Activated CD4-positive, alpha-beta memory T cell treated with anti-CD3 and anti-CD28 coated beads for 36 hours (primary cell): ENCODE data around the gene ABCC4. TPM values are rescaled to one million over a fixed set of nuclear protein-coding genes. Genes with fewer than 3 reads are reported as not detected.

Source experiments
- CTCF ChIA-PET: fragments of 350-600 bp; sonication (Branson Sonifier 250); formaldehyde crosslinking; loops from one replicate; lab custom pipeline; 2021; ENCODE audit warnings: antibody characterized with exemption, inconsistent platforms; lab: Charles Lee
- POLR2A ChIA-PET: fragments of 350-600 bp; sonication (Branson Sonifier 250); formaldehyde crosslinking; loops from one replicate; lab custom pipeline; 2021; ENCODE audit warnings: antibody characterized with exemption; lab: Charles Lee
- DNase-seq: peaks from one replicate; pipeline ENCODE4 v3.0.0-alpha.2; 2020
- H3K27ac Mint-ChIP-seq: one replicate; pipeline ENCODE4 v1.8.0; 2021; ENCODE audit warnings: mixed read lengths
- H3K27me3 Mint-ChIP-seq: one replicate; pipeline ENCODE4 v1.8.0; 2021; ENCODE audit warnings: mixed read lengths
- H3K36me3 Mint-ChIP-seq: one replicate; pipeline ENCODE4 v1.8.0; 2021; ENCODE audit warnings: mixed read lengths
- H3K4me1 Mint-ChIP-seq: one replicate; pipeline ENCODE4 v1.8.0; 2021; ENCODE audit warnings: low read depth, mixed read lengths
- H3K4me3 Mint-ChIP-seq: one replicate; pipeline ENCODE4 v1.8.0; 2021; ENCODE audit warnings: mild to moderate bottlenecking, mixed read lengths
- H3K9me3 Mint-ChIP-seq: one replicate; pipeline ENCODE4 v1.8.0; 2021; ENCODE audit warnings: mixed read lengths
- intact Hi-C: fragments of 100-400 bp; cut with micrococcal nuclease; formaldehyde crosslinking; loops from one replicate; pipeline ENCODE4 v1.15.1; 2023
- total RNA-seq, 2 experiments: library from RNA; stranded (reverse); gene quantifications; one replicate each; pipeline ENCODE4 v1.2.3, GENCODE V29; 2021

ABCC4 gene
- total RNA-seq, 2 experiments from 2014 or later: 6.9 to 8.7 TPM

DNA sequence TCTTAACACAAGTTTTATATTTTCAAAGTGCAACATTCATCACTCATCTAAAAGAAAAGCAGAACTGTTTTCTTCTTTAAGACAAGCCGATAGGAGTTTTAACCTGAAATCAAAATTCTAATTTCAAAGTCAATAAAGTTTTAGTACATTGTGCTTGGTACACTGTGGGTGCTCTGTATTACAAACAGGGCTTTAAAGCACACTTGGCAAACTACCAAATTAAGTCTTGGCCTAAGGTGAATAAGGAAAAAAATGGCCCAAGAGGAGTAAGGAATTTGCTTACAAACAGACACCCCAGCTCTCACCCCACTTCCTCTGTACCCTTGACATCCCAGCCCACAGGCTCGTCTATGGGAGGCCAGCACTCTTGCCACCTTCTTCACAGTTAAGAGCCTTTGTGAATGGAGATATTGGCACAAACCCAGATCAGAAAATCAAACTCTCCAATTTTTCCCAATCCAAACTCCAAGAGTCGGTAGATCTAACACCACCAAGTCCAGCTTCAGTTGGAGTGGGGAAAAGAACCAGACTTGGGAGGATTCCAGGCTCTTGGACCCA lies 66.0 kb downstream of the ABCC4 start:
- Mint-ChIP-seq H3K9me3 (no peaks in the 10 kb centered on the region), H3K4me3 (no peak overlapping the region), H3K36me3 (peaks cover 14% of the 10 kb centered on the region), H3K27ac (no peak overlapping the region), H3K27me3 (no peaks in the 10 kb centered on the region), H3K4me1 (no peaks in the 10 kb centered on the region)
- DNase-seq: no peak
- CTCF ChIA-PET: no interaction called here
- POLR2A ChIA-PET: no interaction called here
- intact Hi-C loops: no loop called here

DNA sequence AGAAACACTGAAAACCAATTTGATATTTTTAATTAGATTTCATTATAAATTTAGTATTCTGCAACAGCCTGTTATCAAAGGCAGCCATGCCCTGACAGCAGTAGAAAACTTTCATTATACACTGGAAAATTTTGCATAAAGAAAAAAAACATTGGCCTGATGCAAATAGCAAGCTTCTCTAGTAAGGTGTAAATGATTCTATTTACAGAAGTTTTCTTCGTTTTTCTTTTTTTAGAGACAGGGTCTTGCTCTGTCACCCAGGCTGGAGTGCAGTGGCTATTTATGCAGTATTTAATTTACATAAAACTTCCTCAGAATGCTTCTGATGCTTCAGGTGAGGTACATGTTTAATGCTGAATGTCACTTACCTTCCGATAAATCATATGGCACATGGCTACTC lies 67.0 kb downstream of the ABCC4 start:
- ChIA-PET POLR2A (no interaction called here), CTCF (interaction anchor here (0.5 kb wide), 1 partner anchor 63 kb away, joined by 3 read pairs; no protein-coding TSS in a partner anchor)
- Mint-ChIP-seq H3K4me1 (no peaks in the 10 kb centered on the region), H3K36me3 (peaks cover 14% of the 10 kb centered on the region), H3K27ac (no peak overlapping the region), H3K9me3 (no peaks in the 10 kb centered on the region), H3K27me3 (no peaks in the 10 kb centered on the region), H3K4me3 (no peak overlapping the region)
- no peak for DNase-seq
- intact Hi-C loops: no loop called here

DNA sequence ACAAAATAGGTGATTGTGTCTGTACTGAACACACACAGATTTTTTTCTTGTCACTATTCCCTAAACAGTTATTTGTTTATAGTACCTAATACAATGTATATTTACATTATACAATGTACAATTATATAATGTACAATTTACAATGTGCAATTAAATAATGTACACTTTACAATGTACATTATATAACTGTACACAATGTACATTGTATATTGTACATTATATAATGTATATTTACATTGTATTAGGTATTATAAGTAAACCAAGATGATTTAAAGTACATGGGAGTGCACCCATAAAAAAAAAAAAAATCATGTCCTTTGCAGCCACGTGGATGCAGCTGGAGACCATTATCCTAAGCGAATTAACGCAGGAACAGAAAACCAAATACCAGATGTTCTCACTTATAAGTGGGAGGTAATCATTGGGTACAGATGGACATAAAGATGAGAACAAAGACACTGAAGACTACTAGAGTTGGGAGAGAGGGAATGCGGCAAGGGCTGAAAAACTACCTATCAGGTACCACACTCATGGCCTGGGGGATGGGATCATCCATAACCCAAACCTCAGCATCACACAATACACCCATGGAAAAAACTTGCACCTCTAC lies 68.1 kb downstream of the ABCC4 start:
- CTCF ChIA-PET: no interaction called here
- Mint-ChIP-seq H3K4me3 (no peak overlapping the region), H3K4me1 (no peaks in the 10 kb centered on the region), H3K36me3 (peaks cover 14% of the 10 kb centered on the region), H3K9me3 (no peaks in the 10 kb centered on the region), H3K27me3 (no peaks in the 10 kb centered on the region), H3K27ac (no peak overlapping the region)
- no peak for DNase-seq
- intact Hi-C loops: no loop called here
- POLR2A ChIA-PET: no interaction called here

DNA sequence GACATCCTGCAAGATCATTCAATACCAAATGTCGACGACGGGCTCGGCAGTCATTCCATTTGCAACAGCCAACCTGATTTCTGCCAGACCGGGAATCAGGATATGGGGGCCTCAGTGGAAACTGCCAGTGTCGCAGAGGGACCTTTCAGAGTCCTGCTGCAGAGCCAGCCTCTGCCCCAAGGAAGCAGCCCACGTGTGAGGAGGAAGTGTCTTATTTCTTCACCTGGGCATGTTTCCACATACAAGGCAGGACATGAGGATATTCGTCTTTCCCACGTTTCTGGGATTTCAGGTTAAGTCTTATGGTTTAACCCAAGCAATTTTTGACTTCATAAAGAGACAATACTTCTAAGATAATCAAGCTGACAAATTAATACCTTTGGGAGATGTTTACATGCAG lies 69.9 kb downstream of the ABCC4 start:
- ChIA-PET POLR2A (no interaction called here), CTCF (no interaction called here)
- Mint-ChIP-seq H3K4me3 (no peak overlapping the region), H3K27ac (no peak overlapping the region), H3K9me3 (no peaks in the 10 kb centered on the region), H3K36me3 (peaks cover 8% of the 10 kb centered on the region), H3K27me3 (no peaks in the 10 kb centered on the region), H3K4me1 (peaks cover 6% of the 10 kb centered on the region)
- intact Hi-C loops: no loop called here
- DNase-seq: no peak

DNA sequence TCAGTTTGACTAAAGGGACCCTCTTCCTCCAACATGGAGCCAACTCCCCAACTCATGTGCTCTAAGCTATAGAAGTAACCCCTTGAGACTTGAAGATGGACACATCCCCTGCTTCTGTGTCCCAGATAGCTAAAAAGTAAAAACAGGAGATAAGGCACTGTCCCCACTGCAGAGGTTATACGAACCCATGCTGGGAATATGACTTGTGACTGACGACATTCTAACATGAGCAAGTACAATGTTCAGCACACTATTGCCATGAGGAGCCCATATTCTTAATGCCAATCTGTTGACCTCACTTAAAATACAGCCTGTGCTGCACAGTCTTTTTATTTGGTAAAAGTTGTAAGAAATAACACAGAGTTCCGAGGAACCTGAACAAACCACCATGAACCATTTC lies 71.4 kb downstream of the ABCC4 start:
- ChIA-PET POLR2A (no interaction called here), CTCF (no interaction called here)
- Mint-ChIP-seq H3K36me3 (peaks cover 4% of the 10 kb centered on the region), H3K27me3 (no peaks in the 10 kb centered on the region), H3K4me1 (peaks cover 6% of the 10 kb centered on the region), H3K27ac (no peak overlapping the region), H3K9me3 (no peaks in the 10 kb centered on the region), H3K4me3 (no peak overlapping the region)
- intact Hi-C loops: no loop called here
- no peak for DNase-seq

DNA sequence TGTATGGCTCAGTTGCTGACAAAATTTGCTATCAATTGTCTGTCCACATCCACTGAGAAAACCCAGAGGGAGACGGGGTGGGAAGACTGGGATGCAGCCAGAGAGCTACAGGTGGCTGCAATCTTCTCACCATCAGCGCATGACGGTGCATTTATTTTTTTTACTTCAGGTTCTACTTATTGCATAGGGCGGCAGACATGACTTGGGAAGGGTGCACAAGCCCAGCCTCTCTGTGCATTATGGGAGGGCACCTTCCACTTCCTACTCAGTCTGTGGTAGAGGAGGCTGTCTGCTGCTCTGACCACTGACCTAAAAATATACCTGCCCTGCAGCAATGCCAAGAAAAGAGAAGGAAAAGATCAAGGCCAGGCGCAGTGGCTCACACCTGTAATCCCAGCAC lies 73.1 kb downstream of the ABCC4 start:
- intact Hi-C loops: no loop called here
- ChIA-PET POLR2A (no interaction called here), CTCF (no interaction called here)
- H3K9me3 Mint-ChIP-seq: no peaks in the 10 kb centered on the region
- no peaks in the 10 kb centered on the region for H3K27me3 Mint-ChIP-seq
- peaks cover 4% of the 10 kb centered on the region for H3K36me3 Mint-ChIP-seq
- peaks cover 6% of the 10 kb centered on the region for H3K4me1 Mint-ChIP-seq
- no peak for DNase-seq
- no peak overlapping the region for H3K4me3 Mint-ChIP-seq
- no peak overlapping the region for H3K27ac Mint-ChIP-seq

DNA sequence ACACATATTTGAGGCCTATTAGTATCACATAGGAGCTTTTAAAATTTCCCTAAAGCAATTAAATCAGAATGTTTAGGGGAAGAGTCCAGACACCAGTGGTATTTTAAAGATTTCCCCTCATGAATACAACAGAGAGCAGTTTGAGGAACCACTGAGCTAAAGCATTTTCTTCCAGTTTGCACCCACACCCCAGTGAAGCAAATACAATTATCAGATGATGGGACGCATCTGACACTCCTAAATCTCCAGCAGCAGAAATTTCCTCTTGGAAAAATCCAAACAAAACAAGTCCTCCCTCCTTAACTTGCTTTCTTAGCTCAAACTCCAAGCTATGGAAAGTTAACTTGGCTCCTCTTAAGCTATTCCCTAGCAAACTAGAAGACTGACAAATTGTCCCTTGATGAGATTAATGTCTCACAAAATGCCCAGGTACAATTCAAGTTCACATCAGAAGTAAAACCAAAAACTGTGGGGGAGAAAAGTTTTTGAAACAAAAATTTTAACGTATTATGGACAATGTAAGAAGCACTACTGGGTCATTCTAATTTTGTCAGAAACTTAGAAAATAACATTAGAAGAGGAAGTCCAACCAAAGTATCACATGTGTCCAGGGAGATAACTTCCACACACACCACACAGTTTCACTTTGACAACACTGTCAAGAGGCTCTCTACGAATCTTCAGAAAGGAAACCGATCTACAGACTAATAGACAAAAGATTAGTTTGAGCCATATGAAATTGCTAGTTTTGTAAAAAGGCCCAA lies 74.1 kb downstream of the ABCC4 start:
- CTCF ChIA-PET: interaction anchor here (0.9 to 1.9 kb wide), 3 partner anchors 11 to 177 kb away, joined by 3 to 10 read pairs (median 3); partner anchors contain the start of gene ABCC4
- Mint-ChIP-seq H3K4me1 (peaks cover 6% of the 10 kb centered on the region), H3K9me3 (no peaks in the 10 kb centered on the region), H3K27ac (no peak overlapping the region), H3K36me3 (peaks cover 4% of the 10 kb centered on the region), H3K4me3 (no peak overlapping the region), H3K27me3 (no peaks in the 10 kb centered on the region)
- intact Hi-C loops: no loop called here
- POLR2A ChIA-PET: no interaction called here
- DNase-seq: no peak

DNA sequence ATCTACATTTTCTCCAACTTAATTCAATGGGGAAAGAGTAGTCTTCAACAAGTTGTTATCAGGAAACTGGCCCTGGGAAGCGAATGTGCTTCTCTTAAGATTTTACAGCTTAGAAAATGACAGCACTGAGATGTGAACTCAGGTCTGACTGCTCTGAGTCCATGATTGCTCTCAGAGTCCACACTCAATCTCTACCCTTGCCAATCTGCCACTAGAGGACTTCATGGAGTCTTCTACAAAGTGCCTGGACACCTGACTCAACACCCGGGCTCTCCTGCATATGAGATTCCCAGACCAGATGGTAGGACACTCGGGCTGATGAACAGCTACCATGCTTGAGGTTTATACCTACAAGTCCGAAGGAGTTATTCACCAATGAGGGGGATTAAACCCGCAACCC lies 74.8 kb downstream of the ABCC4 start:
- Mint-ChIP-seq H3K9me3 (no peaks in the 10 kb centered on the region), H3K27me3 (no peaks in the 10 kb centered on the region), H3K4me3 (no peak overlapping the region), H3K27ac (no peak overlapping the region), H3K36me3 (peaks cover 4% of the 10 kb centered on the region), H3K4me1 (peaks cover 6% of the 10 kb centered on the region)
- ChIA-PET POLR2A (no interaction called here), CTCF (interaction anchor here (0.8 to 1.9 kb wide), 4 partner anchors 10 to 178 kb away, joined by 3 to 10 read pairs (median 3); partner anchors contain the start of gene ABCC4)
- DNase-seq: no peak
- intact Hi-C loops: no loop called here

DNA sequence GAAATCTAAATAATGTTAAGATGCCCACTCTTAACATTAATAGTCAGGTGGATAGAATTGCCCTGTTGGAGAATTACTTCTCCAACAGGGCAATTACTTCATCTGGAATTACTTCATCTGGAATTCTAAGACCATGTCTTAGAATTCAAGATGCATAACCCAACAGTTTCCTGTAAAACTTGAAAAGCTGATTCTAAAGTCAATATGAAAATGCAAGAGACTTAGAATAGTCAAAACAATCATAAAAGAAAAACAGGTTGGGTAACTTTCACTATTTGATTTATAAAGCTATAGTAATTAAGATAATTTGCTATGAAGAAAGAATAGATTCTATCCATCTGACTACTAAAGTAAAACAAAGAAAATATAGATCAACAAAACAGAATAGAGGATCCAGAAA lies 75.2 kb downstream of the ABCC4 start:
- Mint-ChIP-seq H3K4me1 (peaks cover 6% of the 10 kb centered on the region), H3K27me3 (no peaks in the 10 kb centered on the region), H3K9me3 (no peaks in the 10 kb centered on the region), H3K4me3 (no peak overlapping the region), H3K36me3 (peaks cover 4% of the 10 kb centered on the region), H3K27ac (no peak overlapping the region)
- CTCF ChIA-PET: interaction anchor here (0.8 to 1.9 kb wide), 2 partner anchors 155 to 178 kb away, joined by 3 to 10 read pairs; no protein-coding TSS in a partner anchor
- intact Hi-C loops: no loop called here
- POLR2A ChIA-PET: no interaction called here
- no peak for DNase-seq

DNA sequence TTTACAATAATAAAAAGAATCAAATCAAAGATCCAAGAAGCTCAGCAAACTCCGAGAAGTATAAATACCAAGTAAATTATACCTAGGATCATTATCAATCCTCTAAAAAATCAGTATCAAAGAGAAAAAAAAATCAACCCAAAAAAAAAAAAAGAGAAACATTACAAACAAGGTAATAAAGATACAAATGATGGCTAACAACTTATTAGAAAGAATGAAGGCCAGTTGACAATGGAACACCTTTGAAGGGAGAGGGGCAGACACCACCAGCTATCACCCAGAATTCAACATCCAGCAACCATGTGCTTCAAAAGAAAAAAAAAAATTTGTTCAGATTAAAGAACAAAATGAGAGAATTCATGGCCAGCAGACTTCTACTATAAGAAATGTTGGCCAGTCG lies 77.2 kb downstream of the ABCC4 start:
- H3K36me3 Mint-ChIP-seq: peaks cover 2% of the 10 kb centered on the region
- no peaks in the 10 kb centered on the region for H3K9me3 Mint-ChIP-seq
- CTCF ChIA-PET: no interaction called here
- intact Hi-C loops: no loop called here
- no peaks in the 10 kb centered on the region for H3K27me3 Mint-ChIP-seq
- H3K4me3 Mint-ChIP-seq: no peak overlapping the region
- no peak overlapping the region for H3K27ac Mint-ChIP-seq
- peaks cover 6% of the 10 kb centered on the region for H3K4me1 Mint-ChIP-seq
- POLR2A ChIA-PET: no interaction called here
- no peak for DNase-seq

DNA sequence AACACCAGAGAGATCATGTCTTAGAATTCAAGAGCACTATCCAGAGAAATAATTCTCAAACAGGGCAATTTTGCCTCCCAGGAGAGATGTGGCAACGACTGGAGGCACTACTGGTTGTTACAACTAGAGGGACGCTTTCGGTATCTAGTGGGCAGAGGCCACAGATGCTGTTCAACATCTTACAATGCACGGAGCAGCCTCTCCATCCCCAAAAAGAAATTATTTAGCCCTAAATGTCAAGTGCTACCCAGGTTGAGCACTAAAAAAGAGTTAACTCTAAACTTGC lies 78.6 kb downstream of the ABCC4 start:
- peaks cover 6% of the 10 kb centered on the region for H3K4me1 Mint-ChIP-seq
- POLR2A ChIA-PET: no interaction called here
- H3K36me3 Mint-ChIP-seq: peaks cover 2% of the 10 kb centered on the region
- intact Hi-C loops: no loop called here
- CTCF ChIA-PET: no interaction called here
- no peak for DNase-seq
- H3K27ac Mint-ChIP-seq: no peak overlapping the region
- no peaks in the 10 kb centered on the region for H3K9me3 Mint-ChIP-seq
- no peaks in the 10 kb centered on the region for H3K27me3 Mint-ChIP-seq
- no peak overlapping the region for H3K4me3 Mint-ChIP-seq

DNA sequence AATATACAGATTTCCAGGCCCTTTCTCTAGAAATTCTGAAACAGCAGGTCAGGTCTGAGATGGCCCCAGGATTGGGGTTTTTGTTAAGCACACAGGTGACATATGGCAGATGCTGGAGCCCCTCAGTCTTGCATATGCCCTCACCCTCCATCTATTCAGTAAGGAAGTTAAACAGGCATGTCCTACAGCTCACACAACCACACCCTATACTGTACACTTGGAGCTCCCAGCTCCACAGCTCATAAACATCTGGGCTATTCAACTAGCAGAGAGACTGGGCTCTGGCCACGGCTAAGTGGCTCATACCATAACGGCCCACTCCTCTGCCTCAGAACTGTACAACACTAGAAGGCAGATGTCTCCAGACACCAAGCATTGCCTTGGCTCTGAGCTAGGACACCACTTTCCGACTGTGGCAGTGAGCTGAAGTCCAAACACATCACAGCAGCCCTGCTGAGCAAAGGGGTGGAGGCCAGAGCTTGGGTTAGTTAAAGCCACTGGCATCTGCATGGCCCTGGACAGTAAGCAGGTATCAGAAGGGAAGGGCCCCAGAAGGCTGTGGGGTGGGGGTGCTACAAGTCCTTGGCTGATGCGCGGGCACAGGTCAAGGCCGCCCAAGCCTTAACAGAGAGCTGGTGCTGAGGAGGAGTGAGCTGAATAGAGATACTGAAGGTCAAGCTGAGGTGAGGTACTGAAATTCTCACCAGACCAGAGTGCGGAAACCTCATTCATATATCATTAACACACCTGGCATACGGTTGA lies 79.1 kb downstream of the ABCC4 start:
- Mint-ChIP-seq H3K27me3 (no peaks in the 10 kb centered on the region), H3K4me1 (peaks cover 3% of the 10 kb centered on the region), H3K9me3 (no peaks in the 10 kb centered on the region), H3K36me3 (peaks cover 2% of the 10 kb centered on the region), H3K4me3 (no peak overlapping the region), H3K27ac (no peak overlapping the region)
- no peak for DNase-seq
- intact Hi-C loops: no loop called here
- POLR2A ChIA-PET: no interaction called here
- CTCF ChIA-PET: no interaction called here
